OCI-LY1 (cell line): ENCODE data around the gene ADAMTS6.

Experiments
- CTCF ChIP-seq: fragments of 200-600 bp; sonication (generic), shearing (Covaris generic); IDR thresholded peaks from 2 replicates; pipeline ENCODE4 v1.5.1; 2017; ENCODE audit warnings: mild to moderate bottlenecking, antibody characterized with exemption, low read length, moderate library complexity, mixed read lengths
- EZH2 ChIP-seq: fragments of 200-600 bp; sonication (generic), shearing (Covaris generic); IDR thresholded peaks from 2 replicates; pipeline ENCODE4 v1.8.0; 2017; ENCODE audit warnings: borderline replicate concordance, mixed run types, mild to moderate bottlenecking, antibody characterized with exemption, low read length, moderate library complexity, mixed read lengths

- TF ChIP-seq CTCF (no peak), EZH2 (no peak)
Measured at GRCh38 chr5:65440456-65440855, 41.3 kb downstream of the ADAMTS6 start.
